ENCODE results near the gene RIMS1.
A peak's percentile ranks its signal among the peaks of the same experiment; 100 is the strongest.

RIMS1 gene

DNA sequence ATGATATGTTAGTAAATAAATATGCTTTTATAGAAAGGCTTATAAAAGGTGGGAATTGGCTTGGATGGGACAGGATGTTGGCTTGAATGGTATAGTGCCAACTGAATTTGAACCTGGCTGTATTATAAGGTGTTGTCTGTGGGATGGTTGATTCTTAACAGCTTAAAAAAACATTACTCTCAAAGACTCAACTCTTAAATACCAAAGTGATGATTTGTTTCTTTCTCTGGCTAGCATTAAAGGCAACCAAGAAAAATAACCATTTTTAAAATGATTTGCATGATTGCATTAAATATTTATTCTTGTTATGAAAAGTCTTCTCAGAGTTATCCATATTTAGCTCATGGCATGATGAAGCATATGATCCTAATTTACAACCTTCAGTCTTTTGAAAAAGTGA is 216.2 kb downstream of the RIMS1 start:
- no peak for DNase-seq (ENCODE audit: low spot score)

DNA sequence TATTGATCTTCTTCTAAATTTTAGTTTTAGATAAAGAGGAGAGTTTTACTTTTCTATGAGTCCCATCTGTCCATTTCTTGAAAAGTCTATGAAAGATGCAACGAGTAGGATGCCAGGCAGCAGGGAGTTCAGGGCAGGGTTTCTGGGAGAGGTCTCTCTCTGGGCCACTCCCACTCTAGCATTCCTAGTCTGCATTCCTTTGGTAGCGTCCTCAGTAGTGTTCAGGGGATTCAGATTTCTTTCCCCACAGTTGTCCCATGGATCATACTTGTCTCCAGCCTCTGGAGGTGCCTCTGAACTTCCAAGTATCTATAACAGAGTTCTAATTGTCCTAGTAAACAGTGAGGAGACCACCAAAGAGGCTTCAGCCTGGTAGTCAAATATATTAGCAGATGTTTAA is 225.3 kb downstream of the RIMS1 start:
- DNase-seq (ENCODE audit: low spot score), result peak; percentile 10

DNA sequence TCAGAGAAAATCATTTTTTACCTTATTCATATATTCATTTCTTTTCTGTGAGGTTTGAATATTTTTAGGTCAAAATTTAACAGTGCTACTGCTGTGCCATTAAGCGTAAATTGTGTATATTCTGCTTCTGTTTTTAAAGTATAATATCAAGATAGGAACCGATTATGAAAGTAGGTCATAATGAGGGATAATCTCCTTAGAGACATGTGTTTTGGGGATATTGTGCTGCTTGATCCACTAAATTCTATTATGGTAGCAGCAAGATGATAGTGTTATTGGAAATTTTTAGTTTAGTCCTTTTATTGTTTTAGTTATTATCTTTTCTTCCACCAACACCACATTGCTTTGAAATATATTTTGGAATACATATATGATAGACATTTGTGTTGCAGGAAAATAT is 244.0 kb downstream of the RIMS1 start:
- no peak for DNase-seq (ENCODE audit: low spot score)

DNA sequence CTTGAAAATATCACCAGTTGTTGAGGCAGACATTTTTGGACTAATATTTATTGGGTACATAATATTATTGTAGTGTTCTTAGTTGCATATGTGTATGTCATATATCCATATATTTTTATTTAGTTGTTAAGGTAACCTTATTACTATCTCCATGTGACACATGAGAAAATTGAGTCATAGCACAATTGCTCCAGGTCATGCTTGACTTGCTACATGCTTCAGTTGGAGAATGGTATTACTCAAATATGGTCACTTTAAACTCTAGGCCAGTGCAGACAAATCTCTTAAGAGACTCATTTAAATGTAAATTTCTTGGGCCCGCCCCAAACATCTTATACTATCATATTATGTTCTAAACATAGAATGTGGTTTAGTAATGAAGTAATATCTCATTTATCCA is 246.1 kb downstream of the RIMS1 start:
- DNase-seq (ENCODE audit: low spot score), result no peak

DNA sequence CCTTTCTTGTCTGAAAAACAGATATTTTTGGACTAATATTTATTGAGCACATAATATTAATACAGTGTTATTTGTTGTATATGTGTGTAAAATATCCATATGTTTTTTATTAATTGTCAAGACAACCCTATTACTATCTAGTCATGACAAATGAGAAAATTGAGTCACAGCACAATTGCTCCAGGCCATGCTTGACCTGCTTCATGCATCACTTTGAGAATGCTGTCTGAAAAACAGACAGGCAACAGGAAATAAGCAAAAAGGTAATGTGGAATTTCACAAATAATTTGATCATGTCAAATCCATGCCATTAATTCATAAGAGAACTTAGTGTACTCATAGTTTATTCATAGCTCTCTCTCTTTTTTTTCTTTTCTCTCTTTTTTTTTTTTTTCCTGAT is 246.5 kb downstream of the RIMS1 start:
- no peak for DNase-seq (ENCODE audit: low spot score)

DNA sequence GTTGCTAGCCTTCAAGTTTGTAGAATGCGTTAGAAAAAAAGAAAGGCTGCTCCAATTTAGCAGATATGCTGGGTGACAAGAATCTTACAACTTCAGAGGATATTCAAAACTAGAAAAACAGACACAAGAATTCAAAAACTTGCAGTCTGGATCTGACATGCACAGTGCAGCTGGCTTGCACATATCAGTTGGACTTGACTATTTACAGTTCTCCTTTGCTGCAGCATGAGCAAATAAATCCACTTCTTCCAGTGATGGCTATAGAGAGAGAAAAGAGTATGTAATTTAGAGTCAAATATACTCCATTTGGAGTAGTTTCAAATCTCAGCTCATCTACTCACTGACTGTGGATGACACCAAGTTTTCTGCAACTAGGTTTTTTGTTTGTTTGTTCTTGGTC is 247.0 kb downstream of the RIMS1 start:
- DNase-seq (ENCODE audit: low spot score), result no peak

DNA sequence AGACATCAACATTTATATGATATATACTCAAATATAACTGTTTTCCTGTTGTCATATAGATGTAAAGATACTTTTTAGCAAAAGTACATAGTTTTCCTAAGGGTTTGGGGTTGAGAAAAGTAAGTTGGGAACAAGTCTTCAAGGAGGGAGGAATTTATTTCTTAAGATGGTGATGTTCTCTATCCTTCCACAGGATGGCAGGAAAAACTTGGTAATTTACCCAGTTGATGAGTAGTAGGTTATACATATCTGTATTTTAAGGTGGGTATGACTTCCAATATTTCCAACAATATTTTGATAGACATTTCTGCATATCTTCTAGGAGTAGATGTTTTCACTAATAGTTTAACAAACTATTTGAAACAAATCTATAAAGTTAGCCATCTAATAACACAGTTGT is 254.4 kb downstream of the RIMS1 start:
- DNase-seq (ENCODE audit: low spot score), result peak; percentile 5

DNA sequence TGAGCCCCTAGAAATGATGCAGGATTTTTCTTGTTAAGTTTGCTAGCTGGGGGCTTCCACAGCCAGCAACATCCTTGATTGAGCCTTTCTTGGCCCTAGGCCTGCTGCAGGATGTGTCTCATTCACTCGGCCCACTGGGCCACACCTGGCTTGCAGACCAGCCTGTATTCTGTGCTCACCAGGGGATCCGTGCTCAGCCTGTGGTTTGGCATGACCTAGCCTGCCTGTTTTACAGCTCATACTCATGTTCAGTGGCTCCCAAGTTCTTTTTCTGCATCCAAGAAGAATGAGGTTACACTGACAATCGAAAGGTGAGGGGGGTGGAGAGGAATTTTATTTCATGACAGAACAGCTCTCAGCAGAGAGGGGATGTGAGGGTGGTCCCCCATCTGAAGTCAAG is 263.4 kb downstream of the RIMS1 start:
- no peak for DNase-seq (ENCODE audit: low spot score)

DNA sequence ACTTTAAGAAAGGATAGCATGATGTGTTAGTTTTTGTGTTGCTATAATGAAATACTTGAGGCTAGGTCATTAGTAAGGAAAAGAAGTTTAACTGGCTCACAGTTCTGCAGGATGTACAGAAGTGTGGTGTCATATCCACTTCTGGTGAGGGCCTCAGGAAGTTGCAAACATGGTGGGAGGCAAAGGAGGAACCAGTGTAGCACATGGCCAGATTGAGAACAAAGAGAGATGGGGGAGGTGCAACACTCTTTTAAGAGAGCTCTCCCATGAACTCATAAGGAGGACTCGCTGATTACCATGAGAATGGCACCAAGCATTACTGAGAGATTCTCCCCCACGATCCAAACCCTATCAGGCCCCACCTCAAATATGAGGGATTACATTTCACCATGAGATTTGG is 265.4 kb downstream of the RIMS1 start:
- peak; percentile 11 for DNase-seq (ENCODE audit: low spot score)

DNA sequence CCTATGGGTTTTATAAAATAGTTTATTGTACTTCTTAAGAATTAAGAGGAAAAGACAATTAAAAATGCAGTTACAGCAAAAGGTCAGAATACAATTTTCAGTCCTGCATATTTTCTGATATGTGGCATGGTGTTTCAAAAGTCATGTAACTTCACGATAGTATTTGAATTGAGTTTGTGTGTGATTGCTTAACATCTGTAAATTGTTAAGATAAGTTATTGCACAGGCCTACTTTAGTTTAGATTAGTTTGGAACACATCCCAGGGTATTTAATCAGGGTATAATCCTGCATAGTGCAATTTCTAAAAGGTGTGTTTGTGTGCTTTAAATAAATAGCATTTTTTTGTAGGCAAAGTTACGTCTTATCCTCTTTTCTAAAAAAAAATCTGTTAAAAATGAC is 289.6 kb downstream of the RIMS1 start:
- no peak for DNase-seq (ENCODE audit: low spot score)

DNA sequence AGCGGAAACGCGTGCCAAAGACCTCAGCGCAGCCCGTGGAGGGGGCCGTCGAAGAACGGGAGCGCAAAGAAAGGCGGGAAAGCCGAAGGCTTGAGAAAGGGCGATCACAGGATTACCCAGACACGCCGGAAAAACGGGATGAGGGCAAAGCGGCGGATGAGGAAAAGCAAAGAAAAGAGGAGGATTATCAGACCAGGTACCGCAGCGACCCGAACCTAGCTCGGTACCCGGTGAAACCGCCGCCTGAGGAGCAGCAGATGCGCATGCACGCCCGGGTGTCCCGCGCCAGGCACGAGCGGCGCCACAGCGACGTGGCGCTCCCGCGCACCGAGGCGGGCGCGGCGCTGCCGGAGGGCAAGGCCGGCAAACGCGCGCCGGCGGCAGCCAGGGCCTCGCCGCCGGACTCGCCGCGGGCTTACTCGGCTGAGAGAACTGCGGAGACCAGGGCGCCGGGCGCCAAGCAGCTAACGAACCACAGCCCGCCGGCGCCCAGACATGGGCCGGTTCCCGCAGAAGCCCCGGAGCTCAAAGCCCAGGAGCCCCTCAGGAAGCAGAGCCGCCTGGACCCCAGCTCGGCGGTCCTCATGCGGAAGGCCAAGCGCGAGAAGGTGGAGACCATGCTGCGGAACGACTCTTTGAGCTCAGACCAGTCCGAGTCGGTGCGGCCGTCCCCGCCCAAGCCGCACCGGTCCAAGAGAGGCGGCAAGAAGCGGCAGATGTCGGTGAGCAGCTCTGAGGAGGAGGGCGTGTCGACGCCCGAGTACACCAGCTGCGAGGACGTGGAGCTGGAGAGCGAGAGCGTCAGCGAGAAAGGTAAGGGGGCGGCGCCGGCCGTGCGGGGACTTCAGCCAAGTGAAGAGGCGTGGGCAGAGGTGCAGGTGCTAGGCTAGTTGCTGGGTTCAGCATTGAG is 296.2 kb downstream of the RIMS1 start:
- DNase-seq (ENCODE audit: low spot score), result peak; percentile 80

DNA sequence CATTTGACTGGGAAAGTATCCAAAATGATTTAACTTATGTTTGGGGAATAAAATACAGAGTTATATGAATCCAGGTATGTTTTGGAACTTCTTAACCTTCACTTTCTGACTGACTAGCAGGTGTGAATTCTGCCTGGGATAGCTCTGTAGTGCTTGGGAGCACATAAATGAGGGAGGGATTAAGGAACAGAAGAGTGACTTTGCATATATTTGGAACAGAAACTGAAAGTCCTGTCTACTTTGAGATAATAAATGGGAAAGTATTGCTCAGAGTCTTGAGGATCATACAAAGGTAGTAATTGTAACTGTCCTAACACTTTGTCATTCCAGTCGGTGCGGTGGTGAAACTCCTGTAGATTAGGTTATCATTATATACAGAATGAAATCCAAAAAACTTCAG is 317.6 kb downstream of the RIMS1 start:
- DNase-seq (ENCODE audit: low spot score), result no peak

DNA sequence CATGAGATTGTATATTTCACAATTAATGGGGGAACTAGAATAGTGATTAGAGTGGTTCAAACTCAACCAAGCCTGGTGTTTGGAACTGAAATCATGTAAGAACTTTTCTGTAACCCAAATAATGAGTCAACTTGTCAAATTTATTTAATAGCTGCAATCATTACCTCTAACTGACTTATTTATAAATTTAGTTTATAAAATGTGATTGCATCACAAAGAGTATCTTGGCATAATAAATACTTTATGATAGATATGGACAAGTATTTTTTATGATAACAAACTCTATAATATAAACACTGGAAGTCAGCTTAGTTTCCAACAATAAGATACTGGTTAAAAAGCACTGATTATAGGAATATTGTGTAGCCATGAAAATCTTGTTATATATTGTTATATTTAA is 319.1 kb downstream of the RIMS1 start:
- no peak for DNase-seq (ENCODE audit: low spot score)

DNA sequence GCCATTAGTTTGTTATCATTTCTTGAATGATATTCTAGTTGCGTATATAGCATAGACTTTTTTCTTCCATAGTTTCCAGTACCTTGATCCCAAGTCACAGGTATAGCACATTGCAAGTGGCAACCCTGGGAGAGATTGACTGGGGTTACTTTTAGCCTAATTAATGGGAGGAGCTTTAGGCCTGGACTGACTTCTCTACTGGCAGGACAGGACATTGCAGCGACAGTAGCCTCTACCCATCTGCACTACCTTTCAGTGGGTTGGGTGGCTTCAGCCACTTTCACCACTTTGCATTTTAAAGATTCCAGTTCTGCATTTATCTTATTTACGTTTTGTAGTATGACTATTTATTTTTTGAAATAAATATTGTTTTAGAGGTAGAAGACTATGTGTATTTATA is 320.3 kb downstream of the RIMS1 start:
- peak; percentile 35 for DNase-seq (ENCODE audit: low spot score)

DNA sequence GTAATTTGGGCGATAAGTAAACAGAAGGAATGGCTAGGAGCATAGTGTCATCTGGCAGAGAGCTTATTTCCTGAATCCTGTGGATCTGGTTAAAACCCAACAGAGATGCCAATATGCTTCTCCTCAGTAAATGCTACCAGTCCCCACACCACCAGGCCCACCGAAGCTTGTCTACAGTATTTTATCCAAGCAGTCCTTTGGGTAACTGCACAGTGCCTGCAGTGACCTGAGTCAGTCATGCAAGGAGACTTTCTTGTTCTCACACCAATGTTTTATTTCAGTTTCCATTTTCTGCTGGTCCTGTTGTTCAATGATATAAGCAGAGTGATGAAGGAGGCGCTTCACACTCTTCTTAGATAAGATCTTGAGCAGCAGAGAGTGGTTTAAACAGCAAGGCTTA is 326.3 kb downstream of the RIMS1 start:
- DNase-seq (ENCODE audit: low spot score), result no peak

DNA sequence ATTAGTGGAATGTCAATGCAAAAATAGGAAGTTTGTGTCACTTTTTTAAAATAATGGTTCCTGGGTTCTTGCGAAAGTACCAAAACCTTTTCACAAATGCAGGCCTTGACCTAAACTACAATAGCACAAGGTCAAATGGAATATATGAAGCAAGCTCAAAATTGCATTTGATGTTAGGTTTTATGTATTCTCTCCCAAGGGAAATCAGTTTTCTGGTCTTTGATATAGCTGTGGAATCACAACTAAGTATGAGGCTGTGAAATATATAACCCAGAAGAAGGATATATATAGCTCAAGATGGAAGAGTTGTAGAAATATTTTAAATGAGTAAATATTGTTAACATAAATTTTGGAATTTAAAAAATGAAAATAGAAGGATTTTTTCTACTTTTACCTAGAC is 327.3 kb downstream of the RIMS1 start:
- DNase-seq (ENCODE audit: low spot score), result no peak

DNA sequence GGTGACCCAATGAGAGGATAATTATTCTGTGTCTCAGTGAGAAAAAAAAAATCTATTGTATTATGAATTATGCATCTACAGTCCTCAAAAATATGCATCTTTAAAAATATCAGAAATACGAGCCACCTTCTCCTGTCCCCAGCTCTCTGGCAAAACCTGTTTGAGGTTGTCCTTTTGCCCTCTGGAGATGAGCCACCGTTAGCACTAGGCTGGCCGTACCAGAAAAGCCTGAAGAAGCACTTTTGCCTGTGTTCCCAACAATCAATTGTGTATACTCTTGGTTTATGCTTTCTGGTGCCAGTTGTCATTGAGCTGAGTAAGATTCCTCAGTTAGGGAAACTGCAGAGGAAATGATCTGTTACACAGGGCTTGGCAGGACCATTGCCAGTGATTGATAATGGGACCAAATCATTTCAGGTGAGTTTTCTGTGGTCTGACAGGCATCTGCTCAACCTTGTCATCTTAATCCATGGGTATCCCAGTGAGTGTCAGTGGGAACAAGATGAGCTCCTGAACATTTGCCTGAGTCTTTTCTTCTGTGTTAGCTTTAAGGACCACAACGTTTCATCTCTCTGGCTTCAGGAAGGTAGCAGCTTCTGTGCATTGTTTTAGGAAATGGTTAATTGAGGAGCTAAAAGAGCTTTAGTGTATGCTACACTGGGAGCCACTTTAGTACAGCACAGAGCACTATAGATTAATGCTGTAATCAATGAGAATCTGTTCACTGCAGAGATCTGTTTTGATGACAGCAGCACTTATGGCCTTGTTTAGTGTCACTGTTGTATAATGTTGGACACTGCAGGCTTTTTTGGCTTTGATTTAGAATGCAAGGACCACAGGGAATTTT is 330.1 kb downstream of the RIMS1 start:
- no peak for DNase-seq (ENCODE audit: low spot score)

DNA sequence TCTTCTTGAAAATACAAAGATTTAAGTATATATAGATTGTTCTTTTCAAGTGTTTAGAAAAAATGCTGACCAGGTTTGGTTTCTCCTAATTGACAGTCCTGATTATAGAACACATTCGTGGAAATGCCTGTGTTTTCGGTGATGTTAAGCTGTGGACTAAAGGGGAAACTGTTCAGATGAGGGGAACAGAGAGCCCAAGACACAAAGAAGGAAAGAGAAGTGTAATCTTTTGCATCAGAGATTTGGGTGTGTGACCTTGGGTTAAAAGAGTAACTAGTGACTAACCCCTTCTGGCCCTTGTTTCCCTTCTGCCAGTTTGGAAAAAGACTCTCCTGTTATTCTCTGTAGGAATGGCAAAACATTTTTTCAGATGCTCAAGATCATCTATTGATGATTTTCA is 331.3 kb downstream of the RIMS1 start:
- DNase-seq (ENCODE audit: low spot score), result no peak

DNA sequence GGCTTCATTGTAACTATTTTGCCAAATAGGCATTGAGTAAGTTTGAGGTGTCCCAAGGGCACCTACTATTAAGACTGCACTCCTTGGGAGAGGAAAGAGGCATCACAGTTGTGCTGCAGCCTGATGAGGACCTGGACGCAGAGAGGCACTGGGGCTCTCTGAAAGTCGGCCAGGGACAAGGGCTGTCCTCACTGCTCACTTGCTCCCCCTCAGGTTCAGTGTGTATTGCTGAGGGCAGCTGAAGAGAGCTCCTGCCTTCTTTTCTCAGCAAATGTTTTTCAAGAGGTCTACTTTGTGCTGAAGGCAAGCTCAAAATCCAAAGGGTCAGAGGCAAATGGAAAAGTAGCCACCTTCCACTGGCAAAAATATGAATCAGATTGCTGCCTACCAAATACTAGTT is 331.8 kb downstream of the RIMS1 start:
- peak; percentile 66 for DNase-seq (ENCODE audit: low spot score)

DNA sequence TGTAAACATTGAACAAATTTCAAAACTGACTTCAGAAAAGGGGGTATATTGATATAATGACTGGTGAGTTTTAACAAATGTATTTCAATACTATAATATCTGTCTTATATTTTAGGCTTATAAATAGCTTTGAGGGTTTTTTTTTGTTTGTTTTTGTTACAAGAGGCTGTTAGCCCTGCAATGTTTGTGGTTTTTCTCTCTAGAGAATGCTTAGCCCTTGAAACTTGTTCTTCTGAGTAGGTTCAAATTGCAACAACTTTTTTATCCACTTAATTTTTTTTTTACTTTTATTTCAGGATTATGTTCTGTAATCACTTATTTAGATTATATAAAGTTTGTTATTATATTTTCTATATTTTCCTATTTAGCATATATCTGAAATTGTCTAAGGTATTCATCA is 333.2 kb downstream of the RIMS1 start:
- no peak for DNase-seq (ENCODE audit: low spot score)

DNA sequence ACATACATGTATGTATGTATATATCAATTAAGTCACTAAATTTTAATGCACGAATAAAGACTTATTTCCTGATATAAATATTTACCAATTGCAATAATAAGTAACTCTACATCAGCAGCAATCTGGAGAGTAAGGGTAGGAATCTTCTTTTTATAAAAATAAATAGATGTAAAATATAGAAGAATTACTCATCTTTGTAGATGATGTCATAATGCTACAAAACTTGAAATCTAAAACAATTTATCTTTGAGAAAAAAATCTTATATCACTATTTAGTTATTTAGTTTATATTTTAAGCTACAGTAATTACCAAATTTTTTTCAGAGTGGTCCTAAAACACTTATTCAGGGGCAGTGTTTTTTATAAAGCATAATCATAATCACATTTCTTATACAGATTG is 351.7 kb downstream of the RIMS1 start:
- no peak for DNase-seq (ENCODE audit: low spot score)

DNA sequence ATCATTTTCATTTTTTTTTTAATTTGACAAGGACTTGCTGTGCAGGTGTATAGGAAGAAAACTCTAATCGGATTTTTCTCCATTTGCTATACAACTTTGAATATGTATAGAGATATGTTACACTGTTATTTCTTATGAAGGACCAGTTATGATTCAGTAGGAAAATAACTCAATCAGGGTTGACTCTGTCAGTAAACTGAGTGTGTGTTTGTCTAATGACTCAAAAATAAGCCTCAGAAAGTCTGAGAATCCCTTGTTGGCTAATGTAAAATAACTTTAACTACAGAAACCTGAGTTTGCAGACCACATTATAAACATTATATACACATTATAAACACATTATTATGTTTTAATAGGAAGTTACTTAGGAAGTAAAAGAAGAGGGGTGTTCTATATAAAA is 352.6 kb downstream of the RIMS1 start:
- DNase-seq (ENCODE audit: low spot score), result no peak

DNA sequence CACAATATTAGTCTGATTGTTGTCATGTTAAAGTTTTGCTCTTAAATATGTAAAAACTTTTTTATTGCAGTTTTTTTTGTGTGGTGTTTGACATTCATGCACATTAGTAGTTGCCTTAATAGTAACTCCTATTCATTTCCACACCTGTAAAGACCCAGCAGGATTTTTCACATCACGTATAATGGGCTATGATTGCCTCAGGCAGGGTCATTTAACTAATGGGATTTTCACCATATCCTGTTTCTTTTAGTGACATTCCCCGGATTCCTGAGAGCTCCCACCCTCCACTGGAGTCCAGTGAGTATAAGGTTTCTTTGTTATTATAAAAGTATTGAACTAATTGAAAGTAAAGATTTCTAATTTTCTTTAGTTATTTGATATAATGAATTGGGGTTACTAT is 359.2 kb downstream of the RIMS1 start:
- DNase-seq (ENCODE audit: low spot score), result peak; percentile 13
